DMS 273 treated with DMSO at 0.1 percent for 48 hours (cell line): Measurements from ENCODE around the gene ANKFN1.

Experiments used
- DNase-seq: peaks from one replicate; lab custom pipeline; 2025; lab: John Stamatoyannopoulos, UW

ANKFN1 gene

DNA sequence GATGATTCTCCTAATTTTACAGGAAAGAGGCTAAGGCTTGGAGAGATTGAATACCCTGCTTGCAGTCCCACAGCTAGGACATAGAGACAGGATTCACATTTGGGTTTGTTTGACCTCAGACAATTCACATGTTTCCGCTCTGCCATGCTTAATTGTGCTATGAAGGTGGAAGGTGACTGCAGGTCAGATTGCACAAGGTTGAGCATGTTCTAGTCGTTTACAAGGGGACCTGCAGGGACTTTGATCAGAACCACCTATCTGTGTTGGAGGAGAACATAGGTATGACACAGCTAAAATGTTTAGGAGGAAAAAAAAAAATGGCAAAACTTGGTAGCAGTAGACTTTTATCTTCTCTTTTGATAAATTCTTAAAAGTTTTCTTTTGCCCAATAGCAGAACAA is 4.9 kb upstream of the ANKFN1 start:
- DNase-seq, result no peak

DNA sequence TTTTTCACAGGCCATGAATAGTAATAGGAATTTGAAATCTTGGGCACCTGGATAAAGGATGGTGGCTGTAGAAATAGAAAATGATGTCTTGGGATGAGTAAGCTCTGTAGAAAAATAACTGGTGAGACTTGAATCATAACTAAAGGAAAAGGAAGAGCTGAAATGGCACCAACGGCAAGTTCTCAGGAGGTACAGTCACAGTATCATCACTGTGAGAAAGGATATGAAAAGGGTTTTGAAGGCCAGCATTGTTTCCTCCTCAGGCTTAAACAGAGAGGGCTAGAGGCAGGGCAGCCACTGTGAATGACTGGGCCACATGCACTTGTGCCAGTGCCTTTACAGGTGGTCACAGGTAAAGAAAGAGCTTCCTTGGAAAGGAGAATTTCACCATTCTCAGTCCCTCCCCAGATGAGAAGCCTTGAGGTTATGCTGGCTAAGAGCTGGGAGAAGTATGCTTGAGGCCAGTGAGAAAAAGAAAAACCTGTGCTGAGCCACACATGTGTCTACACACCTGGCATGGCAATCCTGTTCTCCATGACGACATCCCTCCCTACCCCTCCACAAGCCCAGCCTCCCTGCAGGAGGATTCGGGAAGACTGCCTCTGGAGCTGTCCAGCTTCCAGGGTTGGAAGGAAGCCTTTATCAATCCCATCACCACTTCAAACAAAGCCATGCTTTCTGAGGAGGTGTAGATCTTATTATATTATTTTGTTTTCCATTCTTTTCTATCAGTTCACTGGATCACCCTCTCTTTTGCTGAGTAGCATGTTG is 3.8 kb upstream of the ANKFN1 start:
- no peak for DNase-seq

DNA sequence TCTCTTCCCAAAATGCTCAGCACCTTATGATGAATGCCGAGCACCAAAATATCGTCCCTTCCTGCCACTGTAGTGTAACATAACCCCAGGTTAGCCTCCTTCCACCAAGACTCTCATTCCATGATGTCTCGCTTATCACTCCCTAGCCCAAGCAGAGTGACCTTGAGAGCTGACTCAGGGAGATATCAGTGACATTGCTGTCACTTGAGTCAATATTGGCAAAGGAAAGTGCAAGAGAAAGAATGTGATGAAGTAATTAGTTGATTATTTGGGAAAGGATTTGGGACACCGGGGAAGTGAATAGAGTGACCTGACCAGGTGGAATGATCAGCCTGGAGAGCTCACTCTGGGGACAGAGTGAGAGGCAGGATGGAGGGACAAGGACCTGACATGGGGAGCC is 2.6 kb upstream of the ANKFN1 start:
- no peak for DNase-seq

DNA sequence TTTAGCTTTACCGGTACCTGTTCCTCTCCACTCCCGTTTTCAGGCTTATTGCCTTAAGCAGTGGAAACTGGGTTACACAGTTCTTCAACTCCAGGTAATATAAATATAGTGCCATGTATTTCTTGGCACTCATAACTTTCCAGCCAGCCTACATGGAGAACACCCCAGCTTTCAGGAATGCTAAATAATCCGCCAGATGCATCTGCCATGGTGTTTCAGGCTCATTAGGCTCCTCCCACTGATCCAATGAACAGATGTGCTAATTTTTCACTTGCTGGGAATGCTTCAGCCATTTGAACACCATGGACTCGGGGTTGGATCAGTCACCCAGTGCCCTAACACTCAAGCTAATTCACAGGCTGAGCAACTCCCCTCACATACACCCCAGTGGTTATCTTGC is 4.6 kb downstream of the ANKFN1 start:
- DNase-seq, result peak; percentile 76

DNA sequence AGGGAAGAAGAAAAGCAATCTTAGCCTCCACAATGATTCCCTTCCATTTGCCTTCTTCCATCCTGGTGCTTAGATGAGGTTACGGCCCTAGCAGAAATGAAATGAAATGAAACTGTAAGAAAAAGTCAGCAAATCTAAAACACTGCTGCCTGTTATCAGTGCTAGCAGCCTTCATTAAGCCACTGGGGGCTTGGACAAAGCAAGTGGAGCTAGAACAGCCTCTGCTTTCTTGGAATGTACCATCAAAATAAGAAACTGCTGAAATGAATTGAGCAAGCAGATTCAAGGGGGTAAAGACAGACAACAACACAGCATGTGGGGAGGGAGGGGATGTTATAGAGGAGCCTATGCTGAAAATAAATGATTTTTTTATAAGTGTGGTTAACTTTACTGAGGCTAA is 5.1 kb downstream of the ANKFN1 start:
- no peak for DNase-seq

DNA sequence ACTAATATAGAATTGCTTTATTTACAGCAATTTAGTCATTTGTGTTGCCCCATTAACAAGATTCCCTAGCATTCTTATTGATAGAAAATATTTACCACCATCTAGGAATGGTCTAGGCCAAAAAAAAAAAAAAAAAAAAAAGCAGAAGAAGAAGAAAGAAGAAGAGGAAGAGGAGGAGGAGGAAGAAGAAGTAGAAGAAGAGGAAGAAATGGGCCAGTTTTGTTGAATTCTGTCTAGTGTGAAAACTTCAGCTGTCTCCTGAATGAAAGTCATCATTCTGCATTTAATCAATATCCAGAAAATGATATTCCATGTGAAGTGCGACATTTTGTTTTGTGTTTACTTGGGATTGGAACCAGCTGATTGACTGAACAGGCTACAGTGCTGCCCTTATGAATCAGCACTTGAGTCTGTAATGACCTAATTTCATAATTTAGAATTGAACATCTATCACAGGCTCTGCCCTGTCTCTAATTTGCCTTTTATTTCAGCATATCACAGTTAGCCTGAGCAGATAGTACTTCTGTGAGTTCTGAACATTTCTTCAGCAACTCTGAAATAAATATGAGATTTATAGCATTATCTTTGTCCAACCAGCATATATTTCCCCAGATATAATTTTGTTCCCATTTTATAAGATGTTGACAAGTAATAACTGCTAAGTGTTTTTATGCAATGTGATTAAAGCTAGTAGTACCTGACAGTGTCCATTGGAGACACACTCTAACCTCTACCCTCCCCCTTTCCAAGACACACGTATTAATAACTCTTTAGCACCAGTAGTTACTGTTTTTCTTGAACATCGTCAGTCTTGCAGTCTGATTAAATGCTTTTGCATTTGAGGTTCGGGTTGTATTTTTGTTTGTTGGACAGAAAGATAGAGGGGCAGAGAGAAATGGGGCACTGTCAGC is 5.9 kb downstream of the ANKFN1 start:
- DNase-seq, result peak; percentile 63

DNA sequence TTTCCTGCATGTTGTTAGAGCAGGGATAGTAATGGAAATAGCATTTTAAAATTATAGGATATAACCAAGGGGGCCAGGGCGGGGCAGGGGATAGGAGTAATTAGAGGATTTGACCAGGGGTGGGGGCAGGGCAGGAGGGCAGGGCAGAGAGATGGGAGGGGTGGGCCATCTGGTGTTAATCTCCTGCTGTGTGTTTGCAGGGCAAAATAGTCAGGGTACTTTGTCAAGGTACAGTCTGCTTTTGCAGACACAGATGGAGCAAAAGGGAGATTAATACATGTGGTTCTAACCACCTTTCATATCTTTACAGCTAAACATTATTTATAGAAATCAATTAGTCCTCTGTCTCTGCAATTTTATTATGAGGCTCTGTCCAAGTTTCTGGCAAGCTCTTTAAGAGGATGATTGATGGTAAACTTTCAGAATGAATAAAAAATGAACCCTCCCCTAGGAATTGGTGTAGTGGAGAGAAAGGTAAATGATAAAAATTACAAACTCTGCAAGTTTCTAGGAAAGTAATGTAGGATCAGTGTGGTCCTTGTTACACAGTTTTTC is 6.6 kb downstream of the ANKFN1 start:
- DNase-seq, result peak; percentile 88

DNA sequence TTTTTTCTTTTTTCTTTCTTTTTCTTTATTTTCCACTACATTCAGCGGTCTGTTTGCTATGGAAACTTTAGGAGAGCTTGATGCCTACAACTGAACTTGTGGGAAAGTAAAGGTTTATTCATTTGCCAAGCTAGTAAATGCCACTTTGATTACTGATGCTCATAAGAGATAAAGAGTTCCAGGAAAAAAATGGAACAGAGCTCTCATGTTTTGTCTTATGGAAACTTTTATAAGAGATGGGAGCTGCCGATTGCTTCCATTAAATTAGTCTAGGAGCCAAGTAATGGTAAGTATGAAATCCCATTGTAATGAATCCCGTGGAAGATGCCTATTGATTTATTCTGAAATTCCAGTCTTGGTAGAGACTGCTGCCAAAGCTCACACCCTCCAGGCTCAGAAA is 7.1 kb downstream of the ANKFN1 start:
- DNase-seq, result peak; percentile 51

DNA sequence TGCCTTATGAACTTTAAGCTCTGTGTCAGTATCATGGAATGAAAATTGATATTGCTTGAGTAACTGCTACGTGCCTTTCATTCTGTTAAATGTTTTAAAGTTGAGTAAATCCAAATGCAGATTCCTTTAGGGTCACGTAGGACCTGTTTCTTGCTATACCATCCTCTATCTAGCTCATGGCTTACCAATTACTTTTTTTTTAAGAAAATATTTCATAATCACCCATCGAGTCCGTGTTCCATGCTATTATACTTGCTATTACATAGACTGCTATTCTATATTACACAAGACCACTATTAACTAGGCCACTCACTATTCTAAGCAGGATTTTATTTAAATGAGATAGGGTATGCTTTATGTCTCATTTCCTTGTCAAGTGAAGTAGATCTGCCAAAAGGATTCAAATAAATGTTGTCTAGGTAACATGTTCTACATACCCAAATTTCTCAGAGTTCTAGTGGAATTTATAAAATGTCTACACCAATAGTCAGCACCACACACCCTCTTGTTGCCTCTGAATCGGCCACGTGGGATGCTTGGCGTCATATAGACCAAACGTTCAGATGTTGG is 11.9 kb downstream of the ANKFN1 start:
- DNase-seq, result no peak

DNA sequence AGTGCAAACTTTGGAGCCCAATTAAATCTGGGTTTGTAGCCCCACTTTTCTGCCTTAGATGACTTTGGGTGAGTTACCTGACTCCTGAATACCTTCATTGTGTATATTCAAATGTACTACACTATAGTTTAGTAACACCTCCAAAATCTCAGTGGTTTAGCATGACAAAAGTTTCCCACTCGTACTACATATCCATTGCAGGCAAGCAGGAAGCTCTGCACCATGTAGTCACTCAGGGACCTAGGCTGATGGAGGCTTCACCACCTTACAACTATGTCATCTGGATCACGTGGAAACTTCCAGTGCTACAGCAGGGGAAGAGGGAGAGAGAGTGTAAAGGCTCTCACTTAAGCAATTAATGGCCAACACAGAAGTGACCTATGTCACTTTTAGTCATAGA is 14.2 kb downstream of the ANKFN1 start:
- DNase-seq, result no peak

DNA sequence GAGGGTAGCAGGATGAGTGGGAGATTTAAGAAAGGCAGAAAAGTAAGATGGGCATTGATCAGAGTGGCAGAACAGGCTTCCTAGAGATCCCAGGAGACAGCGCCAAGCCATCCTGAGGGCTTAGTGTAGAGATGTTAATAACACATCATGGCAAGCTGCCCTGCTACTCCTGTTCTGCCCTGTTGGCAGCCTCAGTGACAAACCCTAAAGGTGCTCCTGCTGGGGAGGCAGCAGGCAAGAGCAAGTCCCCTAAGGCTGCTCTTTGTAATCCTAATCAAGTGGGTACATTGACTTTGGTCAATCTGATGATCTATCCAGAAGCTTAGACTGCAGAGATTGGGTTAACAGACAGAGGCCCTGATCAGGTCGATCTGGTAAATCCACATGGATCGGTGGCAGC is 16.3 kb downstream of the ANKFN1 start:
- DNase-seq, result no peak

DNA sequence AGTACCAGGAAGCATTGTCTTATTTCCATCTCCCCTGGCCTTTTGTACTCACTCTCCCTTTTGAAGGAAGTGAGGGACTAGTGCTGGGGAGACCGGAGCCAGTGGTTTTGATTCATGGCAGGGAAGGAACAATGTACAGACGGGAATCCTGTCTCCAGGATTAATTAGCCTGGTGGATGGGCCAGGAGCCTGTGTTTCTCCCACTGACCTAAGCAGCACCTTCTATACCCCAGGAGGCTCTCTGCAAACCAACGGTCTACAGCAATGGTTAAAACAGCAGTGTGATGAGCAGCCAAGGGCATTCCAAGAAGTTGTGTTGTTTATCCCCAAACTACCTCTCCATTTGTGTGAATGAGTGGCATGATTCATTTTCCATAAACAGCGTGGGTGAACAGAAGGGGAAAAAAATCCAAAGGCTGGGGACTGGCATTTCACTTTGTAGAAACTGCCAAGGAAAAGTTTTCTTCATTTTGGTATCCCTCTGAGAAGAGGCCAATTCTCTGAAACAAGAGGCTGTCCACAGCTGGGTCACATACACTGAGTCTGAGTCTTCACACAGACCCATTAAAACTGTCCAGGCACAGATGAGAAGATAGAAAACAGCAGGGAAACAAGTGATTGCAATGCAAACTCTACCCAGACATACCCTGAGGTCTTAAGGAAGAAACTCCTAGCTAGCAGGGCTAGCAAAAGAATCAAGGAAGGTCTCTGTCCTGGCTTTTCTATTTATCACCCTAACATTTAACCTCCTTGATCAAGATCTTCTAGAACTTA is 18.1 kb downstream of the ANKFN1 start:
- DNase-seq, result no peak

DNA sequence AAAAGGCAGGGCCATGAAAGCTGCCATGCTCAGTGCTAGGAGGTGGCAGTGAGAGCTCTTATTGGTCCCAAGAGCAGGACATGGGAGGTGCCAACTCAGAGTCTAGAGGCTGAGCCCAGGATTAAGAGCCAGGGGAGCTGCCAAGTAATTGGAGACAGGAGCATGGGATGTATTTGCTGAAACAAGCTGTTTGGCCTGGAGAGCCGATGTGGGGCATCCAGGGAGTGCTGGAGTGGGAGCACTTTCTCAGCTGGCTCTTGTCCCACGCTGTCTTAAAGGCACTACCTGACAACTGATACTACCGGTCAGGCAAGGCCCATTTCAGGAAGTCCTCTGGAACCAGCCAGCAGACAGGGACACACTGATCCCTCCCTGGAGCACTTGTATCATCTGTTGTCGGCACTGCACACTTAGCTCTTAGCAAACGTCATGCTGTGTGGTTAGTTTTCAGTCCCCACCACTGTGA is 19.3 kb downstream of the ANKFN1 start:
- DNase-seq, result peak; percentile 90

DNA sequence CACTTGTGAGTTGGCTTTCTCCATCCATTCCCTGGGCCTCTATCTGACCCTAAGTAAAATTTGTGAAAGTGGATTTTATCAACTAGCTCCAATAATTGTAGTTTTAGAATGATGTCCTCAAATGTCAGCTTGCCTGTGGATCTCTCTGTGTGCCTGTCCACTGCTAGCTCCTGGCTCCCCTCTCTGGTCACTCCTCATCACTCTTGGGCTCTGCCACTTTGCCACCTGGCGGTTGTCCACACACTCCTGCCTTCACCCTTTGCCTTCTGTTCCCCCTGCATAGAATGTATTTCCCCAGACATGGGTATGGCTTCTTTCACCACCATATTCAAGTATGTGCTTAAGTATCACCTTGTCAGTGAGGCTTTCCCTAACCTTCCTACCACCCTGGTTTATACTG is 19.8 kb downstream of the ANKFN1 start:
- no peak for DNase-seq

DNA sequence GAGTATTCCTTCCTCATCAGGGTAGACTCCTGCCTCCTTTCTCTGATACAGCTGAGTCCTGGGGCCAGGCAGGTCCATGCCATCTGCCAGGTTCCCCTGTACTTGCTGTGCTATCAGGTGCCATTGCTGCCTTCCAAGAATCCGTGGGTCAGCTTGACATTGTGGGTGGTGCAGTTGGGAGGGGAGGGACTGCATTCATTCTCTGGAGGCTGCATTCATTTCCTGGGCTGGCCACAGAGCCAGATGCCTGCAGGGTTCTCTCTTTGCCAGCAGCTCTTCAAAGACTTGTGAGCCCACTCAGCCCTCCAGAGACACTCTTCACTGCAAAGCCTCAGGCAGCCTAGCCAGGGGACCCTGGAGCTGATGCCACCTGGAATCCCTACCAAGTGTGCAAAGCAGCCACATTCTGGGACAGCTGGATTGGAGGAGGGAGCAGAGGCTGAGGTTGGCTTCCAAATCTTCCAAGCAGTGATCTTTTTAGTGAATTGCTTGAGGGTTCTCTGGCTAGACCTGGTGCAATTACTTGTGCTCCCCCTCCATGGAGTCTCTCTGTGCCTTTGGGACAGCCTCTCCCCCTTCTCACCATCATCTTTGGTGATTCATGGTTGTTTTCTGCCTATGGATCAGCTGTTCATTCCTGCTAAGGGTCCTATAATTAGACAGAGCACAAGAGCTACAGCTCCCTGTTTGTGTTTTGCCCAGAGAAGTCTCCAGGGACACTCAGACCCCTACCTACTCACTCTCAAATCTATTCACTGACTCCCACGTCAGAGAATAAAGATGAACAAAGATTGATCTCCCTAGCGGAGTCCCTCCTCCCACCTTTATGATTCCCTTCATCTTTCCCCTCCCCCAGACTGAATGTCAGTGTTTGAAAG is 20.9 kb downstream of the ANKFN1 start:
- DNase-seq, result peak; percentile 61

DNA sequence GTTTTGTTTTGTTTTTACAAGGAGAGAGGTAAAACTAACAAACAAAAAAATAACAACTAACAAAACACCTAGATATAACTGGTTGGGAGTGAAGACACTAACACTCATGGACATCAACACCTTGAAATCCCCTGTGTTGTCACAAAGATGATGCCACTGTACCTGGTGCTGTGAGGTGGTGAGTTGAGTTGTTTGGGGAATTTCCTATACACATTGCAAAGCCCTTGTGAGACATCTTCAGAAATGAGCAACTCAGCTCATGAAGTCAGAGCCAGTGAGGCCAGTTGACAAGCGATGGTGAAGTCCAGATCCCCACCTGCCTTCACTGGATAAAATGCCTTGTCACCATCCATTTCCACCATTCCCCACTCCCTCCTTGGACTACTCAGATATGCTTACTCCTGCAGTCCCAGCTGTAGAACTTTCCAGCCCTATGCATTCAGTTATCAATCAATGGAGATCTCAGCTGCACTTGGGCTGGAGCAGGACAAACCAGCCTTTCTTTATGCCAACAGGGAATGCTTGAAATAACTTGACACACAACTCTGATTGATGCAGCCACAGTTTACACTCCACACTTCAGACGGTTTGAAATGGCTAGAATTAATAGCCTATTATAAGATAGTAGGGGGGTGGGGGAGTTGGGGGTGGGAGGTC is 22.2 kb downstream of the ANKFN1 start:
- DNase-seq, result no peak

DNA sequence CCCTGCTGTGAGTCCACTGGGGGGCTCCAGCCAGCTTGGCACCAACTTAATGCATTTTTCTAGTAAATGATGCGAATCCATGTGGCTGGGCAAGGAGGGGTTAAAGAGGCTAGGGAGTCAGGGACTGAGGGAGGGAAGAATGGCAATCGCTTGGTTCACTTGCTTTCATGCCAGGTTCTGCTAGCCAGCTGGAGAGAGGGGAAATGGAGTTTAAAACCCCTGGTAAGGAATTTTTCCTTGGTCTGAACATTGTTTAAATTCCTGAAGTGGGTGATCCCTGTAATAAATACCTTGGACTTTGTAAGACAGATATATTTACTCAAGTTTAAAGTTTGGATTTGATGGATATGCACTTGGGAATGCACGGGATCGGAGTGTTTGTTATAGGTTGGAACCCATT is 22.8 kb downstream of the ANKFN1 start:
- DNase-seq, result no peak

DNA sequence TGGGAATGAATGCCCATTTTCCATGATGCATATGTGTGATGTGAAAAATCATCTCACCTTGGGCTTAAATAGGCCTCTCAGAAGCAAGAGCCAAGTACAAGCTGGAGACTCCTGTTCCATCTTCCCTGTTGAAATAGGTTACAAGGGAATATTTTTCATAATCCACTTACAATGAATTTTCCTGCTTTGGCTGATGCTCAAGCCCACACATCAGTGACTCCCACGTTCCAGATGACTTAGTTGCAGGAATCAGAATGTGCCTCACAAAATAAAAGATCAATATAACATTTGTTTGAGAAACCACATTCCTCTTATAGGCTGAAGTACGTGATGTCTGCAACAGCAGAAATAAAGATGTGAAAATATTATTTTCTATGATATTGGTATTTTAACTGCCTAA is 24.1 kb downstream of the ANKFN1 start:
- DNase-seq, result no peak

DNA sequence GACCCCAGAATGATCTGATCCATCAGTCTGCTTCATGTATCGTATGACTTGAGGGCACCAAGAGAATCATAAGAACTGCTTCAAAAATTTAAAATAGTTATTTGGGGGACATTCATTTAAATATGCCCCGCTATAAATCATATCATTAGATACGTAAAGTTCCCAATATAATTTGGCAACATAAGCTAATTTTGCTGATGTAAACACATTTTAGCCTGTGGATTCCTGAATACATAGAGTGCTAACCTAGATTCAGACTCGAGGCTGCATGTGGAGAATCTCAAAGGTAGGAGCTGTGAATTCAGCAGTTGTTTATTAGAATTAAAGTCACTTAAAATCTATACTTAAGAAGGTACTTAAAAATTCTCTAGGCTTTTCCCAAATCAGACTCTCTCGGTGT is 24.9 kb downstream of the ANKFN1 start:
- DNase-seq, result no peak

DNA sequence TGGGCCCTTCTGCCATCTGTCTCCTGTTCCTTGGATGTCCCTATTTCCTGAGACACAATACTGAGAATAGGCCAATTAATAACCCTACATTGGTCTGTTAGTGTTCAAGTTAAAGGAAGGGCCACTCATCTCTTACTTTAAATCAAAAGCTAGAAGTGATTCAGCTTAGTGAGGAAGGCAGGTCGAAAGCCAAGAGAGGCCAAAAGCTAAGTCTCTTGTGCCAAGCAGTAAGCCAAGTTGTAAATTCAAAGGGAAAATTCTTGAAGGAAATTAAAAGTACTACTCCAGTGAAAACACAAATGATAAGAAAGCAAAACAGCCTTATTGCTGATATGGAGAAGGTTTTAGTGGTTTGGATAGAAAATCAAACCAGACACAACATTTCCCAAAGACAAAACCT is 28.8 kb downstream of the ANKFN1 start:
- no peak for DNase-seq
